Measurements from ENCODE around the gene CRYBG3.

- TF ChIP-seq, protein P1, sequence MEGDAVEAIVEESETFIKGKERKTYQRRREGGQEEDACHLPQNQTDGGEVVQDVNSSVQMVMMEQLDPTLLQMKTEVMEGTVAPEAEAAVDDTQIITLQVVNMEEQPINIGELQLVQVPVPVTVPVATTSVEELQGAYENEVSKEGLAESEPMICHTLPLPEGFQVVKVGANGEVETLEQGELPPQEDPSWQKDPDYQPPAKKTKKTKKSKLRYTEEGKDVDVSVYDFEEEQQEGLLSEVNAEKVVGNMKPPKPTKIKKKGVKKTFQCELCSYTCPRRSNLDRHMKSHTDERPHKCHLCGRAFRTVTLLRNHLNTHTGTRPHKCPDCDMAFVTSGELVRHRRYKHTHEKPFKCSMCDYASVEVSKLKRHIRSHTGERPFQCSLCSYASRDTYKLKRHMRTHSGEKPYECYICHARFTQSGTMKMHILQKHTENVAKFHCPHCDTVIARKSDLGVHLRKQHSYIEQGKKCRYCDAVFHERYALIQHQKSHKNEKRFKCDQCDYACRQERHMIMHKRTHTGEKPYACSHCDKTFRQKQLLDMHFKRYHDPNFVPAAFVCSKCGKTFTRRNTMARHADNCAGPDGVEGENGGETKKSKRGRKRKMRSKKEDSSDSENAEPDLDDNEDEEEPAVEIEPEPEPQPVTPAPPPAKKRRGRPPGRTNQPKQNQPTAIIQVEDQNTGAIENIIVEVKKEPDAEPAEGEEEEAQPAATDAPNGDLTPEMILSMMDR (IDR thresholded peaks at IDR 0.05) = no peak
- no peak for TF ChIP-seq EP300 (IDR thresholded peaks at IDR 0.05)
These were observed 10.9 kb upstream of the CRYBG3 start for GRCh38 chr3:97810779-97811390.

Measured in ovary (tissue), 3 donors.